HK-2 (cell line): Measurements from ENCODE around the gene DDX17.

Experiments used
- DNase-seq: peaks from one replicate; pipeline ENCODE4 v3.0.0-alpha.2; 2018; ENCODE audit not compliant: unreplicated experiment

The DDX17 gene

DNA sequence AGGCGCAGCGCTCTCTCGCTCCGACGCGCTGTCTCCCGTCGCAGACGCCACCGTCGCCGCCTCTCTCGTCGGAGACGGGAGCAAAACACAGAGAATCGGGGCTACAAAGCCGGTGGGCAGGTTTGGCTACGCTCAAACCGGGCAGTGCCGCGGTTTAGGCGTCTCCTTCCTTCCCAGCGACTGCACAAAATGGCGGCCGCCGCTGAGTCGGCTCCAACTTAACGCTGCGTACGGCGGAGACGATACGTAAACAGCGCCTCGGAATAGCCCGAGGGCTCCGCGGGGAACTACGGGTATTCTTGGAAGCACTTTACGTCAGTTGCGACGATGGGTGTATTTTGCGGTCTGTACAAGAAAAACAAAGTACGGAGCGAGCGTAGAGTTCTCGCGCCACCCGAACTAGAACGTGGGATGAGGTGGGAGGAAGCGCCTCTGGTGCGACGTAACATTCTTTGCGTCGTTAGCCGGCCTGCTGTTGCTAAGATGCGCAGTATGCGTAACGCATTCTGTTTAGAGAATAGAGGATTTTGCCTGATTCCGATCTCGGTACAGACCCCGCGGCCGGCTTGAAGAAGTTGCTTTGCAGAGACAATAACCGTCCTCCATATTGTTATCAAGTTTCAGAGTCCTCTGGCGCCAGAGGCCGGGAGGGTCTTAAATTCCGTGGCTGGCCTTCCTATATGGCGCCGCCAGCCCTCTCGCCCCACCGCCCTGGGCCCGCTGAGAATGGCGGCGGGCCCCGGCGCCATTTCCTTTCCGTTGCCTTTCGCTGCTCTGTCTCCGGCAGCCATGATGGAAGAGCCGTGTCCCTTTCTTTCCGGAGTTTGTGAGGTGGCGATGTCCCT is at the start of gene DDX17:
TSS of gene DDX17 (minus strand) at position 194 of the 845 bp plus-strand sequence.
- peak; percentile 88 for DNase-seq

DNA sequence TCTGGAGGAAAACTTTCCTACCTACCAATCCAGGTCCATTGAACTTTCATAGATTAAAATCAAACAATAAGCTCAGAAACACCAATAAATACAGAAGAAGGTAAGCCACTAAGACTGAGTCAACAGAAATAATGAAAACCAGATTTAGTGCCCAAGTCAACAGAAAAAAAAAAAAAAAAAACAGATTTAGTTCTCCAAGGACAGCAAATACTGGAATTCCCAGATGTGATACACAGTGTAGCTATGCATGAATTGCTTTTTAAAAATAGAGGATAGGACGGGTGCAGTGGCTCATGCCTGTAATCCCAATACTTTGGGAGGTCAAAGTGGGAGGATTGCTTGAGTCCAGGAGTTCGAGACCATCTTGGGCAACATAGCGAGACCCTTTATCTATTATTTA is 48.2 kb upstream of the DDX17 start:
- no peak for DNase-seq

DNA sequence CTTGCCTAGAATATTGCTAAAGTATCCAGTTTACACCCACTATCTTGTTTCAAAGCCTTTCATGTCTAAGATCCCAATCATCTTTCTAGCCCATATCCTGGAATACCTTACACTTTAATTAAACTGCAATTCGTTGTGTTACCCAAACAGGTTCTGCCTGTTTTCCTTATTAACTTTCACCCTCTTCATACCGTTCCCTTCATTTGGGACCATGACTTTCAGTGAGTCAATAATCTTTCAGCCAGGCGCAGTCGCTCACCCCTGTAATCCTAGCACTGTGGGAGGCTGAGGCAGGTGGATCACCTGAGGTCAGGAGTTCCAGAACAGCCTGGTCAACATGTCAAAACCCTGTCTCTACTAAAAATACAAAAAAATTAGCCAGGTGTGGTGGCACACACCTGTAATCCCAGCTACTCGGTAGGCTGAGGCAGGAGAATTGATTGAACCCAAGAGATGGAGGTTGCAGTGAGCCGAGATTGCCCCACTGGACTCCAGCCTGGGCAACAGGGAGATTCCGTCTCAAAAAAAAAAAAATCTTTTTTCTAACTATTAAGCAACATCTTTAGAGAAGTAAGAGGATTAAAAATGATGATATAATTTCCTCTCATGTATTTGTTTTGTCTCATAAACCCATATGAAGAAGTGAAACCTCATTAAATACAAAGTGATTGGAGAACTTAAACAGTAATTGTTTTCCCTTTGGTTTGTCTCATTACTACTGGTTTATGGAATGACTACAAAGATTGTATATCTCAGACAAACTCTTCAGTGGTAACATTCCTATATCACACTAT is 43.2 kb upstream of the DDX17 start:
- DNase-seq, result no peak

DNA sequence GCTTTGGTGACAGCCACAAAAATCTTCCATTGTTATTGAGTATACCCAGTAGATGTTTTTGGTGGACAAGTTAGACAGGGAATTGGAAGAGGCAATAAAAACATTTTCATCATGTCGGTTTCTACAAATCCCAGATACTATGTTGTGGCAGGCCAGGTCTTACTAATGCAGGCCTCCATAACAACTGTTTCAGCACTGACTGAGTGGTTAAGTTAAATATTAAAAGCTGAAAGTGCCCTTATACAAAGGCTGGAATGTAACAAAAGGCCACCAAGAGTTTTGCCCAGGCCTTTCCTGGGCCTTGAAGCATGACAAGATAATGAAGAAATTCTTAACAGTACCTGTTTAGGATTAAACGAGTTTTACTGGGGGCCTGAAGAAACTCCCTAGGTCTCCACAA is 34.6 kb upstream of the DDX17 start:
- DNase-seq, result peak; percentile 3

DNA sequence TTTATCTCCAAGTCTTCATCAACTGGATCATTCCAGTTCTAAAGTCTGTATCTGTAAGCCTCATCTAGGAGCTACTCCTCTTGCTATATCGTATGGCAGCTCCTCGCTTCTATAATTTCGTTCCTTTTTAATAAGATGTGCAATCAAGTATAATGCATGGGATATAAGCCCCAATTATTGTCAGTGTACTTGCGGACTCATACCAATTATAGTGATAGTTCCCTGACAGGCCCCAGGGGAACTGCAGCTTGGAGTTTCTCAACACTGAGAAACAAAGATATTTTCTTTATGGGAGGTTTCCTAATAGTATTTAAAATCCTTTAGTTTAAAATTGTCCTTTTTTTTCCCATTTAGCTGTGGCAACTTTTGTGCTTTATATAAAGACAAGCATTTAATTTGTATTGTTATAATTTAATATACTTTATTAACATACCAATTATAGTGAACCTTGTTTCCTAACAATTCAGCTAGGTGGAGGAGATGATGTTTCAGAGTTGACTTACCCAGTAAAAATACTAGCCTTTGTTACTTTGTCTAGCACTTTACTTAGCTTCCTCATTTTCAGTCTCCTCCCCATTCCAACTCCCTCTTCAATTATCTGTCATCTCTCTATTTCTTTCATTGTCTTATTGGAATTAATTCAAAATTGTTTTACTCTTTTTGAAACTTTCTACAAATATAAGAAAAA is 25.3 kb upstream of the DDX17 start:
- DNase-seq, result no peak

DNA sequence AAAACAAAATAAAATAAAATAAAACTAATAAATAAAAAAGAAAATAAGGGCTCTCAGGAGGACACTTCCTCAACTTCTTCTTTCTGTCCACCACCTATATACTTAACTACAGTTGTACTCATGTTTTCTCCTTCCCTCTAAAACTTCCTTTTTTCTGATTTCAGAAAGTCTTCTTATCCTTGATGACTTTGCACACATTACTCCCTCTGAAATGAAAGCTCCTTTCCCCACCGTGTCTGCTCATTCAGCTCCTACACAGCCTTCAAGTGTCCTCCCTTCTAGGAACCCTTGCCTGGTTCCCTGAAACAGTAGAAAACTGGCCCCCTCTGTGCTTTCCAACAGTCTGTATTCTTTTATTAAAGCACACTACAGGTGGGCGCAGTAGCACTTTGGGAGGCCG is 18.3 kb upstream of the DDX17 start:
- DNase-seq, result no peak

DNA sequence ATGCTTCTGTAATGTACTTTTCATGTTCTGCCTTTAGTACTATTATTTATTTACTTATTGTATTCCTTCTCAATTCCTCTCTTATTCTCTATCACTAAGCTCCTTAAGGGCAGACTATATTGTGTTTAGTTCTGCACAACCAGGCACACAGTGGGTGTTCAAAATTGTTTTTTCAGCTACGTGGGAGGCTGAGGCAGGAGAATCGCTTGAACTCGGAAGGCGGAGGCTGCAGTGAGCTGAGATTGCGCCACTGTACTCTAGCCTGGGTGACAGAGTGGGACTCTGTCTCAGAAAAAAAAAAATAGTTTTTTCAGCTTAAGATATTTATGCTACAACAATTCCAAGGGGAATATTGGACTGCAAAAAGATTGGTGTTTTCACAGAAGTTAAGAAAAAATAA is 17.4 kb upstream of the DDX17 start:
- no peak for DNase-seq

DNA sequence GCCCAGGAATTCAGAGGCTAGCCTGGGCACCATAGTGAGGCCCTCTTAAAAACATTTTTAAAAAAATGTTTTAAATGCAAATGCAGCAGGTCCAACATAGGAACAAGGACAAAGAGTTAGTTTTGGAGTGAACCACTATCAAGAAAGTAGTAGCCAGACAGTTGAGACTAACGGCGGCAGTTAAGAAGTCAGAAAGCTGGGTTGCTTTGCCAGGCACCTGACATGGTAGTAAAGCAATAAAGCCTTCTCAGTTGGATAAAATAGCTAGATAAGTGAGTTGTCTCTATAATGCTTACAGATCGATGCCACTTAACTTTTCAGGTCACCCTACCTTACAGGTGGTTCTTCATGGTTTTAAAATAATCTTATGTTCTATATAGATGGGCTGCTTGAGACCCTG is 16.9 kb upstream of the DDX17 start:
- DNase-seq, result no peak

DNA sequence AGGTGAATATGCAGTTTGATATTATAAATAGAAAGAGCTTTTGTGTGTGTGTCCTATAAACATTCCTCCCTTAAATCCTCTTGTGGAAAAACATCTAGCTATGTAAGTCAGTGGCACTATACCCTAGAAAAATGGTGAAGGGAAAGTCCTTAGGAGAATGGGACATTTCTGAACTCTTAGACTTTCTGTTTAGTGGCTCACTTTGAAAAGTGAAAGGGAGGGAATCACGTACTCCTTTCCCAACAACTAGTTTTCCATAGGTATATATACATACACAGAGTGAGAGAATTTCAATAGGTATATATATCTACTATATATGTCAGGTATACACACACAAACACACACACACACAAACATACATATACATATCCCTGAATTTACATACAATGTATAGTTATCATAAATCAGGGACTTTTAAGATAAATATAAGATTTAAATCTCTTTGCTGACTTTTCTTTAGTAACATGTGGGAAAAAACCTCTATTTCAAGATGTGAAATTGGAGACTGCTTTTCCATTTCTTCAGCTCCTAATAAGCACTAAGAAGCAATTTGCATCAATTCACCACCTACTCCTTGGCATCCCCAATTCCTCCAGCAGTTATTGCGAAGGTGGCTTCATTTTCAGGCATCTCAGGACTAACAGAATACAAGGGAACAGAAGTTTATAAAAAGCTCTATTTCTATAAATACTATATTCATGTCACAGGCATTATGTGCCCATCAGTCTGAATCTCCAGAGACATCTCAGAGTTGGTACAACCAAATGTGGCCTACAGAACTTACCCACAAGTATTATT is 13.5 kb upstream of the DDX17 start:
- no peak for DNase-seq

DNA sequence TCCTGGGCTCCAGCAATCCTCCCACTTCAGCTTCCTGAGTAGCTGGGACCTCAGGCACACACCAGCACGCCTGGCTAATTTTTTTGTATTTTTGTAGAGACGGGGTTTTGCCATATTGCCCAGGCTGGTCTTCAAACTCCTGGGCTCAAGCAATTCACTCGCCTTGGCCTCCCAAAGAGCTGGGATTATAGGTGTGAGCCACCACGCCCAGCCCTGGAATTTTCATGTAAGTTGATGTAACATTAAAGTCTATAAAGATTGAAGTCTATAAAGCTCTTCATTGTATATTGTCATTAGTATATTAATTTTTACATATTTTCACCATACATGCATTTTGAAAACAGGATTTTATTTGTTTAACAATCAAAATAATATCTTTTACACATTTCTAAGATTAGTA is 12.5 kb upstream of the DDX17 start:
- no peak for DNase-seq

DNA sequence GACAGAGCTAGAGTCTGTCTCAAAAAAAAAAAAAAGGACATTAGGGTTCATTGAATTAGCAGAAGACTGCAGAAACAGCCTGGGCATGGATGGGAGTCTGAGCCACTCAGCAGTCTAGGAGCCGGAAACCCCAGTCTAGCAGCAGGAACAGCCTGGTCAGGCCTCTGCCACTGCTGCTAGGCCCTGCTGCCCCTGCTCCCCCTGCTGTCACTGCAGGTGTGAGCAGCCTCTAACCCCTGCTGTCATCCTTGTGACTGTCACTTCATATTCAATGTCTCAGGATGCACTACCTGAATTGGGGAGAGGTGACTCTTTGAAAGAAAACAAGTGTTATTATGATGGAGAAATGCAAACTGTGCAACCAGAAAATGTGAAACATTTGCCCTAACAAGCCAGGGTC is 7.0 kb upstream of the DDX17 start:
- DNase-seq, result no peak

DNA sequence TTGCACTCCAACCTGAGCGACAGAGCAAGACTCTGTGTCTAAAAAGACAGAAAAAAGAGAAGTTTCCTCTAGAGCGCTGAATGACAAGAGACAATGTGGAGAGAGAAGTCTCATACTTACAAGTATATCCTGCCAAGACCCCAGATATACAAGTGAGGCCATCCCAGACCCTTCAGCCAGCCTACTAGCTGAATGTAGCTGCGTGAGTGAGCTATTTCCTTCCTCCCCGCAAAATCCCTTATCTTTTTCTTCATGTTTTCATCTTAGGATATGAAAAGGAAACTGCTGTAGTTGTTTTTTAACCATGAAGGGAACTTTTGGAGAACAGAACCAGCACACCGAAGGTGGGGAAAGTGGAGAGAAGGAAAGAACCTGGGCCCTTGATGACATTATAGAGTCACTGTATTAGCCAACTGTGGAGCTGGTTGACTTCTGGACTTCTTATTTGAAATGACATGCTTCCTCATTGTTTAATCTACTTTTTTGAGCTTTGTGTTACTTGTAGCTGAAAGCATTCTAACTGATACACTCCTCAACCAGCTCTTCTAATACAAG is 4.4 kb upstream of the DDX17 start:
- no peak for DNase-seq

DNA sequence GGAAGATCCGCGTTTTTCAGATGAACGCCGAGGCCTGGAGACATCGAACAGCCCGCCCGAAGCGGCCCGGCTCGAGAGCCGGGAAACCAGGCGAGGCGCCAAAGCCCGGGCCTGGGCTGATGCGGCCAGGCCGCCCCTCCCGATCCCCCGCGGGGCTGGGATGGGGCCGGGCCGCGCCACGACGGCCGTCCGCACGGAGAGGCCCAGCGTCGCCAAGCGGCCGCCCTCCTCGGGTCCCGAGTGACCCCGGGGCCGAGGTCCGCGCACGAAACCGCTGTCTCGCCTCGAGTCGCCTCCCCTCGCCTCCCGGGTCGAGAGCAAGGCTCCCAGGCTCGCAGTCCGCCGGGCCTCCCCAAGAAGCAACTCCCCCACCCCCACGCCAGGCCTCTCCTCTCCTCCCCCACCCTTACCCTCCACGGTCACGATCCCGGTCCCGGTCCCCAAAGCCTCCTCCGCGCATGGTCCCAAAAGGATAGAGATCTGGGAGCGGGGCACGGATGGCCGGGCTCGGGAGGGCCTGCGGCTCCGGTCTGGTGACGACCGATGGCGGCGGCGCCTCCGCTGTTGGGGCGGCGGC is 482 bp downstream of the DDX17 start:
- DNase-seq, result peak; percentile 45

DNA sequence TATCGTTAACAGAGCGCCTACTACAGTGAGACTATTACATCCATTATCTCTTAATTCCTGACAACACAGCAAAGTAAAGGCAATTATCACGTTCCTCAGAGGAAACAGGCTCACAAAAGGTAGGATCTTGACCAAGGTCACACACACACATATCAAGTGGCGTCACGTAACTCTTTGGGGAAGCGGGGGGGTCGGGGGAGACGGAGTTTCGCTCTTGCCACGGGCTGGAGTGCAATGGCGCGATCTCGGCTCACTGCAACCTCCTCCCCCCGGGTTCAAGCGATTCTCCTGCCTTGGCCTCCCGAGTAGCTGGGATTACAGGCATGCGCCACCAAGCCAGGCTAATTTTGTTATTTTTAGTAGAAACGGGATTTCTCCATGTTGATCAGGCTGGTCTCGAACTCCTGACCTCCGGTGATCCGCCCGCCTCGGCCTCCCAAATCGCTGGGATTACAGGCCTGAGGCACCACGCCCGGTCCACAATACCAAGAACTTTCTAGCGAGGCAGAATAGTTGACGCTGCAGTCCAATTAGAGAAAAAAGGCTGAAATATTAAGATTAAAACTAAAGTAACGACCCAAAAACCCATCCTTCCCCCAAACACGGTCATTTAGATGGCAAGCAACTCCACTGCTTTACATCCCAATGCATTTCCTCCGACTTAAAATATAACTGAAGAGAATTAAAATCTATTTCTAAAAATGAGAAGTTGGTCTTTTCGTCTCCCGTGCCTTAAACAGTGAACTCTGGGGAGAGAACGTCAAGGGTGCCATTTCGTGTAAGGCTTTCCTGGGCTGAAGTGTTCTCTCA is 1.2 kb downstream of the DDX17 start:
- peak; percentile 57 for DNase-seq

DNA sequence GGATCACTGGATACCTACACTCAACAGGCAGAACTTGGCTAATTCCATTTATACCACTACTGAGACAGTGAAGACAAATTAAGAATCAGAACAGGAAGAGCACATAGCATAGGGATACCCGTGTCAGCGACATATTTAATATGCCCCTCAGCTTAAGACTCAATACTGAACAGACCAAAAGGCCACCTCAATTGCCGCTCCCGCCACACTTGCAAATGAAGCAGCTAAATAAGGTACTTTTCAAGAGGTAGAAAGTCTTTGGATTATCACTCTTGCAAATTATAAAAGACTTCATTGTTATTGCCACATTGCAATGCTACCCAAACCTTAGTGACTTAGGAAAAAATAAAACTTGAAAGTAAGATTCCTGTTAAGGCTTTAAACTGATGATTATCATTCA is 3.1 kb downstream of the DDX17 start:
- no peak for DNase-seq

DNA sequence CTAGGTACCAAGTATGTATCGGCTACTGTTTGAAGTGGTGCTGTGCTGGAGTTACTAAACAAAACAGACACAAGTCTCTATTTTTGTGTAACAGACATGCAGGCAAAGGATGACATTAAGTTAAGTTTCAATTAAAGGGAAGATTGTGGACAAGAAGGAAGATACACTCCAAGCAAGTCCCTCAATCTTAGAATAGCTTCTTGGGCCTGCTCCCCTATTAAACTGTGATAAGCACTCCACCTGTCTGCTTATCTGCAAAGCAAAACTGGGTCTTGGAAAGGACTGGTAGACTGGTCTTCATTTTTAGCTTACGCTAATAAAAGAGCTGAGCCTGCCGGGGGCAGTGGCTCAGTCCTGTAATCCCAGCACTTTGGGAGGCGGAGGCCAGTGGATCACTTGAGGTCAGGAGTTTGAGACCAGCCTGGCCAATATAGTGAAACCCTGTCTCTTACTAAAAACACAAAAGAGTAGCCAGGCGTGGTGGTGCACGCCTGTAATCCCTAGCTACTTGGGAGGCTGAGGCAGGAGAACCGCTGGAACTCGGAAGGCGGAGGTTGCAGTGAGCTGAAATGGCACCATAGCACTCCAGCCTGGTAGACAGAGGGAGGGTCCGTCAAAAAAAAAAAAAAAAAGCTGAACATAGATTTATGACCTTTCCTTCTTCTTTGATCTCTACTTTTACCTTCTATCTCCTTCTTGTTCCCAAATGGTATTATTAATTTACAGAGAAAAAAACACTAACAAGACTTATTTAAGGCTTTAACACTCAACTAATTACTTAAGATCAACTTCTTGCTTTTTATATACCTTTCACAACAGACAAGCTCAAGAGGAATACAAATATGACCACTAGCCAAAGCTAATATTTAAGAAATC is 4.1 kb downstream of the DDX17 start:
- no peak for DNase-seq

DNA sequence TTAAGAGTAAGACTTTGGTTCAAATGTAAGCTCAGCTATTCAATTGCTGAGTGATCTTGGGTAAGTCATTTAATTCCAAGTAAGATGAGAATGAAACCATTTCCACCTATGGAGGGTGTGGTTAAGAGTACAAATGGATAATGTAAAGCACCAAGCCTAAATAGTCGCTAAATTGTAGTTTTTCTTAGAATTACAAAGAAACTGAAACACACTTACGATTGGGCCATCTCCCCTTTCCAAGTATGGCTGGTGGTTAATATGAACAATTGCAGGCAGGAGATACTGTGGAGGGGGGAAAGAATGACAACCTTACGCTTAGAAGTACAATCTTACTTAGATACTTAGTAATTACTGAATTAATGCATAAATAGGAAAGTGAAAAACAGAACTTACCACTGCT is 8.2 kb downstream of the DDX17 start:
- DNase-seq, result no peak

DNA sequence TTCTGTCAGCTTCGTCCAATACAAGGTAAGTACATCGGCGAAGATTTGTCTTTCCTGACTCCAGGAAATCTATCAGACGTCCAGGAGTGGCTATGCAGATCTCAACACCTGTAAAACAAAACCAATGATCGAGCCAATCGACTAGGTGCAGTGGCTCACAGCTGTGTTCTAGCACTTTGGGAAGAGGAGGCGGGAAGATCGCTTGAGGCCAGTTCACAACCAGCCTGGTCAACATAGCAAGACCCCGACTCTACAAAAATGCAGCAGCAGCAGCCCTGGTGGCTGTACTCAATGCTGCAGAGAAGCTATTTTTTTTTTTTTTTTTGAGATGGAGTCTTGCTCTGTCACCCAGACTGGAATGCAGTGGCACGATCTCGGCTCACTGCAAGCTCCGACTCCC is 11.2 kb downstream of the DDX17 start:
- DNase-seq, result no peak

DNA sequence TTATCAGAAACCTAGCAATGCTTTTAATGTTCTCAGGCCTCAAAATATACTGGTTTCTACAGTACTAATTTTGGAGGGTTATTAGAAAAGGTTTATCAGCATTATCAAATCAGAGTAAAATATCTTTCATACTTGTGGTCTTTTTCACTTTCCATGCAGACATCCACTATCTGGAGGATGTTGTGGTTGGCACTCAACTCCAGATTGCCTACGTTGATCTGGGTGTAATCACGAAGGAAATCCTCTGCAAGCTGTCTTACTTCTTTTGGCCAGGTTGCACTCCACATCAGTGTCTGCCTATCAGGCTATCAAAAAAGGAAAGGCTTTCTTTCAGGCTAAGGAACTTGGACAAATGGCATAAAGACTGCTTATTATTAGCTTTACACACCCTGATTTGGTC is 11.6 kb downstream of the DDX17 start:
- DNase-seq, result no peak
